Activated naive CD8-positive, alpha-beta T cell treated with anti-CD3 and anti-CD28 coated beads, Interleukin-2, amount 10 ng/mL, durations not matched to agents 7 days and 5 days (primary cell): ENCODE results near the gene VEZT. TPM values are rescaled to one million over a fixed set of nuclear protein-coding genes. Genes with fewer than 3 reads are reported as not detected.

Experiments used
- ATAC-seq: fragments of 150-1000 bp; cut with Tn5 transposase; one replicate; pipeline ENCODE4 v1.10.0; 2021; ENCODE audit warnings: low read depth, moderate library complexity
- POLR2A ChIA-PET: fragments of 350-600 bp; sonication (Branson Sonifier 250); formaldehyde crosslinking; loops from one replicate; lab custom pipeline; 2021; ENCODE audit warnings: antibody characterized with exemption; lab: Charles Lee
- DNase-seq: peaks from one replicate; pipeline ENCODE4 v3.0.0; 2021
- H3K27ac Mint-ChIP-seq: one replicate; pipeline ENCODE4 v1.8.0; 2022; ENCODE audit warnings: mild to moderate bottlenecking, mixed read lengths
- H3K27me3 Mint-ChIP-seq: one replicate; pipeline ENCODE4 v1.8.0; 2022; ENCODE audit warnings: mild to moderate bottlenecking, moderate library complexity, mixed read lengths
- H3K36me3 Mint-ChIP-seq: one replicate; pipeline ENCODE4 v1.8.0; 2021; ENCODE audit warnings: mild to moderate bottlenecking, mixed read lengths
- H3K4me1 Mint-ChIP-seq: one replicate; pipeline ENCODE4 v1.8.0; 2021; ENCODE audit warnings: mixed read lengths
- H3K4me3 Mint-ChIP-seq: one replicate; pipeline ENCODE4 v1.8.0; 2022; ENCODE audit warnings: mild to moderate bottlenecking, moderate library complexity, mixed read lengths
- H3K9me3 Mint-ChIP-seq: one replicate; pipeline ENCODE4 v1.8.0; 2021; ENCODE audit warnings: mixed read lengths
- total RNA-seq, 2 experiments: library from RNA; stranded (reverse); gene quantifications; one replicate each; pipeline ENCODE4 v1.2.3, GENCODE V29; 2021

VEZT gene
- total RNA-seq, 2 experiments from 2014 or later, result 33.7 to 37.1 TPM

- H3K9me3 Mint-ChIP-seq, result no peaks in the 10 kb centered on the region
- no peak for DNase-seq
- ATAC-seq, result no peak
- no peaks in the 10 kb centered on the region for H3K36me3 Mint-ChIP-seq
- peaks cover 7% of the 10 kb centered on the region for H3K27me3 Mint-ChIP-seq
- H3K4me3 Mint-ChIP-seq, result no peak overlapping the region
- POLR2A ChIA-PET, result no interaction called here
- H3K4me1 Mint-ChIP-seq, result no peaks in the 10 kb centered on the region
- no peak overlapping the region for H3K27ac Mint-ChIP-seq
Measured at GRCh38 chr12:95326445-95326844, 108.8 kb downstream of the VEZT start.

GRCh38 chr12:95326855-95327254 is 109.2 kb downstream of the VEZT start:
- H3K4me3 Mint-ChIP-seq, result no peak overlapping the region
- H3K9me3 Mint-ChIP-seq, result no peaks in the 10 kb centered on the region
- DNase-seq, result no peak
- peaks cover 7% of the 10 kb centered on the region for H3K27me3 Mint-ChIP-seq
- H3K4me1 Mint-ChIP-seq, result no peaks in the 10 kb centered on the region
- POLR2A ChIA-PET, result no interaction called here
- H3K27ac Mint-ChIP-seq, result no peak overlapping the region
- H3K36me3 Mint-ChIP-seq, result no peaks in the 10 kb centered on the region
- ATAC-seq, result no peak

GRCh38 chr12:95328708-95329107 is 111.1 kb downstream of the VEZT start:
- no peaks in the 10 kb centered on the region for H3K27me3 Mint-ChIP-seq
- POLR2A ChIA-PET, result no interaction called here
- no peaks in the 10 kb centered on the region for H3K9me3 Mint-ChIP-seq

GRCh38 chr12:95335948-95336347 is 118.3 kb downstream of the VEZT start:
- no peak for DNase-seq
- Mint-ChIP-seq H3K9me3 (no peaks in the 10 kb centered on the region), H3K27ac (no peak overlapping the region), H3K36me3 (no peaks in the 10 kb centered on the region), H3K4me3 (no peak overlapping the region), H3K27me3 (peaks cover 4% of the 10 kb centered on the region), H3K4me1 (peaks cover 4% of the 10 kb centered on the region)
- ATAC-seq, result no peak
- POLR2A ChIA-PET, result no interaction called here

More at GRCh38 chr12:95328708-95329107, 111.1 kb downstream of the VEZT start:
- H3K4me1 Mint-ChIP-seq, result no peaks in the 10 kb centered on the region
- H3K27ac Mint-ChIP-seq, result no peak overlapping the region
- no peak overlapping the region for H3K4me3 Mint-ChIP-seq
- DNase-seq (no peak), ATAC-seq (no peak)
- H3K36me3 Mint-ChIP-seq, result no peaks in the 10 kb centered on the region

- H3K27ac Mint-ChIP-seq, result no peak overlapping the region
- DNase-seq, result no peak
- no peaks in the 10 kb centered on the region for H3K9me3 Mint-ChIP-seq
- no peak overlapping the region for H3K4me3 Mint-ChIP-seq
- POLR2A ChIA-PET, result no interaction called here
- H3K36me3 Mint-ChIP-seq, result no peaks in the 10 kb centered on the region
- peaks cover 4% of the 10 kb centered on the region for H3K4me1 Mint-ChIP-seq
- peaks cover 4% of the 10 kb centered on the region for H3K27me3 Mint-ChIP-seq
- no peak for ATAC-seq
Measured at GRCh38 chr12:95336387-95337067, 118.9 kb downstream of the VEZT start.

- ATAC-seq, result no peak
- H3K4me1 Mint-ChIP-seq, result peaks cover 4% of the 10 kb centered on the region
- H3K36me3 Mint-ChIP-seq, result no peaks in the 10 kb centered on the region
- no peak overlapping the region for H3K27ac Mint-ChIP-seq
- peaks cover 4% of the 10 kb centered on the region for H3K27me3 Mint-ChIP-seq
- no peak for DNase-seq
- POLR2A ChIA-PET, result no interaction called here
- H3K9me3 Mint-ChIP-seq, result no peaks in the 10 kb centered on the region
- no peak overlapping the region for H3K4me3 Mint-ChIP-seq
Measured at GRCh38 chr12:95337146-95337545, 119.5 kb downstream of the VEZT start.

- peaks cover 4% of the 10 kb centered on the region for H3K27me3 Mint-ChIP-seq
- POLR2A ChIA-PET, result no interaction called here
- no peak overlapping the region for H3K27ac Mint-ChIP-seq
- H3K4me3 Mint-ChIP-seq, result no peak overlapping the region
- no peaks in the 10 kb centered on the region for H3K9me3 Mint-ChIP-seq
- no peaks in the 10 kb centered on the region for H3K36me3 Mint-ChIP-seq
- no peak for ATAC-seq
- peaks cover 4% of the 10 kb centered on the region for H3K4me1 Mint-ChIP-seq
- DNase-seq, result no peak
Measured at GRCh38 chr12:95339086-95339788, 121.6 kb downstream of the VEZT start.

- DNase-seq (no peak), ATAC-seq (no peak)
- Mint-ChIP-seq H3K27ac (no peak overlapping the region), H3K4me1 (no peaks in the 10 kb centered on the region), H3K27me3 (peaks cover 4% of the 10 kb centered on the region), H3K9me3 (no peaks in the 10 kb centered on the region), H3K36me3 (no peaks in the 10 kb centered on the region), H3K4me3 (no peak overlapping the region)
- POLR2A ChIA-PET, result no interaction called here
Measured at GRCh38 chr12:95342008-95342407, 124.4 kb downstream of the VEZT start.

- no peaks in the 10 kb centered on the region for H3K4me1 Mint-ChIP-seq
- no peaks in the 10 kb centered on the region for H3K36me3 Mint-ChIP-seq
- no peaks in the 10 kb centered on the region for H3K9me3 Mint-ChIP-seq
- H3K27me3 Mint-ChIP-seq, result peaks cover 2% of the 10 kb centered on the region
- H3K4me3 Mint-ChIP-seq, result no peak overlapping the region
- H3K27ac Mint-ChIP-seq, result no peak overlapping the region
- no peak for DNase-seq
- ATAC-seq, result no peak
- POLR2A ChIA-PET, result interaction anchor here (0.5 kb wide), 1 partner anchor 158 kb away, joined by 3 read pairs; no protein-coding TSS in a partner anchor
Measured at GRCh38 chr12:95343461-95344230, 126.0 kb downstream of the VEZT start.

GRCh38 chr12:95349291-95349690 is 131.7 kb downstream of the VEZT start:
- Mint-ChIP-seq H3K4me1 (no peaks in the 10 kb centered on the region), H3K27me3 (peaks cover 6% of the 10 kb centered on the region), H3K9me3 (no peaks in the 10 kb centered on the region), H3K4me3 (no peak overlapping the region), H3K36me3 (no peaks in the 10 kb centered on the region), H3K27ac (no peak overlapping the region)
- POLR2A ChIA-PET, result no interaction called here
- DNase-seq (no peak), ATAC-seq (no peak)

GRCh38 chr12:95351748-95352147 is 134.1 kb downstream of the VEZT start:
- Mint-ChIP-seq H3K27ac (no peak overlapping the region), H3K4me3 (no peak overlapping the region), H3K4me1 (no peaks in the 10 kb centered on the region), H3K36me3 (no peaks in the 10 kb centered on the region), H3K9me3 (no peaks in the 10 kb centered on the region), H3K27me3 (peaks cover 8% of the 10 kb centered on the region)
- ATAC-seq (no peak), DNase-seq (no peak)
- POLR2A ChIA-PET, result no interaction called here
